ENCODE results near the gene P2RY6.

P2RY6 gene

GRCh38 chr11:73297702-73298101, 25.6 kb downstream of the P2RY6 start:
- H3K4me1 ChIP-seq (ENCODE audit: control insufficient read depth, insufficient read depth, low read length): no peaks in the 10 kb centered on the region
- H3K9ac ChIP-seq (ENCODE audit: low read length): no peak overlapping the region
- no peaks in the 10 kb centered on the region for H3K36me3 ChIP-seq (ENCODE audit: control insufficient read depth, insufficient read depth, low read length)
- no peak overlapping the region for H3K4me3 ChIP-seq (ENCODE audit: low read length)
- peaks cover 11% of the 10 kb centered on the region for H3K27me3 ChIP-seq (ENCODE audit: control insufficient read depth, insufficient read depth, low read length)
- no peaks in the 10 kb centered on the region for H3K9me3 ChIP-seq (ENCODE audit: control insufficient read depth, low read length)

DNA sequence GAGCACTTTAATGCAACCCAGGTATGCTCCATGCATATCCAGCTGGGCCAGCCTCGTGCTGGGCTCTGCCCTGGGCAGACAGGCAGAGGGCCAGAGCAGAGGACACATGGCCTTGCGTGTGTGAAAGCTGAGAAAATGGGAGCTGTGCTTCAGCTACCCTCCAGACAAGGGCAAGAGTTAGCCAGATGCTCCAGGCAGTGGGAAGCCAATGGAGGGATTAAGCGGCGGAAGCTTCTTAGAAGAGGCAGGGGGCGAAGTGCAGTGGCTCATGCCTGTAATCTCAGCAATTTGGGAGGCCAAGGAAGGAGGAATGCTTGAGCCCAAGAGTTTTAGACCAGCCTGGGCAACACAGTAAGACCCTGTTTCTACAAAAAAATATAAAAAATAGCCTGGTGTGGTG, 26.1 kb downstream of the P2RY6 start:
- H3K36me3 ChIP-seq (ENCODE audit: control insufficient read depth, insufficient read depth, low read length): no peaks in the 10 kb centered on the region

GRCh38 chr11:73299751-73300150, 27.6 kb downstream of the P2RY6 start:
- Histone ChIP-seq H3K27me3 (ENCODE audit: control insufficient read depth, insufficient read depth, low read length) (peaks cover 6% of the 10 kb centered on the region), H3K4me1 (ENCODE audit: control insufficient read depth, insufficient read depth, low read length) (no peaks in the 10 kb centered on the region), H3K9me3 (ENCODE audit: control insufficient read depth, low read length) (no peaks in the 10 kb centered on the region), H3K4me3 (ENCODE audit: low read length) (no peak overlapping the region), H3K36me3 (ENCODE audit: control insufficient read depth, insufficient read depth, low read length) (no peaks in the 10 kb centered on the region), H3K9ac (ENCODE audit: low read length) (no peak overlapping the region)

More for the DNA sequence above, 26.1 kb downstream of the P2RY6 start:
- H3K9ac ChIP-seq (ENCODE audit: low read length): no peak overlapping the region
- H3K4me1 ChIP-seq (ENCODE audit: control insufficient read depth, insufficient read depth, low read length): no peaks in the 10 kb centered on the region
- H3K27me3 ChIP-seq (ENCODE audit: control insufficient read depth, insufficient read depth, low read length): peaks cover 9% of the 10 kb centered on the region
- H3K9me3 ChIP-seq (ENCODE audit: control insufficient read depth, low read length): no peaks in the 10 kb centered on the region
- H3K4me3 ChIP-seq (ENCODE audit: low read length): no peak overlapping the region

DNA sequence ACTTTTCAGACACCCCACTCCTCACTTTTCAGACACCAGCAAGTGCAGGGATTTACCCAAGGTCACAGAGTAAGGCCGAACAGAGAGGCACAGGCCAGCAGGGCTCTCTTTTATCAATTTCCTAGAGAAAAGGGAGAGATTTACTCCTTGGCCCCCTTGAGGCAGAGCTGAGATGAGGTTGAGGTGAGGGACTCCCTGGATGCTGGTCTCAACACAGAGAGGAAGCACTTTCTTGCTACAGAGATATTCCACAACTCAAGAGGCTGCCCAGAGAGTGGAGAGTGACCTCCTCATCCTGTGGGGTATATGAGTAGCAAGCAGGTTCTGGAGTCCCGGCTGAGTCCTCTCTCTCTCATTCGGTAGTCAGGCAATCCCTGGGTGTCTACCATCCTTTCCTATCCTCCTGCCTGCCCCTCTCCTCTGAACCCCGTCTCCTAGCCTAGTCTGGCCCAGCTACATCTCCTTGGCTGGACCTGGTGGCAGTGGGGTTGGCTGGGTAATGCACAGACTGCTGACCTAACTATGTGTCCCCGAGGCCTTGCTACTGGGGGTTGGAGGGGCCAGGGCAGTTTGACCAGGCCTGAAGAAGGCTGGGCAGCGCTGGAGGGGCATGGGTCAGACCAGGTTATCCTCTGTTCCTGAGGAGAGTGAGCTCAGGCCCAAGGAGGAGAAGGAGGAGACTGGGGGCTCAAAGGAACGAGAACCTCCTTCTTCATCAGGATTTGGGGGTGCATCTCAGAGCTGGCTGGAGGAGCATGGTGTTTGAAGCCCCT, 34.1 kb downstream of the P2RY6 start:
- peaks cover 22% of the 10 kb centered on the region for H3K4me1 ChIP-seq (ENCODE audit: control insufficient read depth, insufficient read depth, low read length)
- H3K9ac ChIP-seq (ENCODE audit: low read length): no peak overlapping the region
- H3K36me3 ChIP-seq (ENCODE audit: control insufficient read depth, insufficient read depth, low read length): no peaks in the 10 kb centered on the region
- H3K27me3 ChIP-seq (ENCODE audit: control insufficient read depth, insufficient read depth, low read length): peaks cover 19% of the 10 kb centered on the region
- H3K4me3 ChIP-seq (ENCODE audit: low read length): no peak overlapping the region
- H3K9me3 ChIP-seq (ENCODE audit: control insufficient read depth, low read length): no peaks in the 10 kb centered on the region

DNA sequence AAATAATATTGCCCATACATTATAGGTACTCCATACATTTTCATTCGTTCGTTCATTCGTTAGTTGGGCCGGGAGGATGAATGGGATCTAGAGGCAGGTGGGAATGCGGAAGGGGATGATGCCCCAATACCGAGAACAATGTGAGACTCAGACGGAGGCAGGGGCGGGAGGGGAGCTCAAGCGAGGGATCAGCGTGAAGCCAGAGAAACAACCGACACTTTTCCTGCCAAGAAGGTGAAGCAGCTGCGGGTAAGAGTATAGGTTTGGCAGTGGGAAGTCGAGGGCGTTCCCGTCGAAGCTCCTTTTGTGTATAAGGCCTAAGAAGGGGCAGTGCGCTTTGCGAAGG, 34.8 kb downstream of the P2RY6 start:
- Histone ChIP-seq H3K4me1 (ENCODE audit: control insufficient read depth, insufficient read depth, low read length) (peaks cover 22% of the 10 kb centered on the region), H3K9me3 (ENCODE audit: control insufficient read depth, low read length) (no peaks in the 10 kb centered on the region), H3K9ac (ENCODE audit: low read length) (peak overlapping the region; percentile 53), H3K36me3 (ENCODE audit: control insufficient read depth, insufficient read depth, low read length) (no peaks in the 10 kb centered on the region), H3K27me3 (ENCODE audit: control insufficient read depth, insufficient read depth, low read length) (peaks cover 19% of the 10 kb centered on the region), H3K4me3 (ENCODE audit: low read length) (no peak overlapping the region)

- peaks cover 19% of the 10 kb centered on the region for H3K27me3 ChIP-seq (ENCODE audit: control insufficient read depth, insufficient read depth, low read length)
- no peaks in the 10 kb centered on the region for H3K36me3 ChIP-seq (ENCODE audit: control insufficient read depth, insufficient read depth, low read length)
- H3K9ac ChIP-seq (ENCODE audit: low read length): peak overlapping the region; percentile 71
- H3K4me1 ChIP-seq (ENCODE audit: control insufficient read depth, insufficient read depth, low read length): peaks cover 26% of the 10 kb centered on the region
- H3K4me3 ChIP-seq (ENCODE audit: low read length): peak overlapping the region; percentile 41
- H3K9me3 ChIP-seq (ENCODE audit: control insufficient read depth, low read length): no peaks in the 10 kb centered on the region
These were observed 35.3 kb downstream of the P2RY6 start for GRCh38 chr11:73307323-73308002.

GRCh38 chr11:73308003-73308960, 36.1 kb downstream of the P2RY6 start, which contains the start of gene ARHGEF17:
Gene ARHGEF17 (plus strand): TSS chr11:73308276. CDS start chr11:73308639, 363 bp downstream.
- Histone ChIP-seq H3K9me3 (ENCODE audit: control insufficient read depth, low read length) (no peaks in the 10 kb centered on the region), H3K36me3 (ENCODE audit: control insufficient read depth, insufficient read depth, low read length) (no peaks in the 10 kb centered on the region), H3K27me3 (ENCODE audit: control insufficient read depth, insufficient read depth, low read length) (peaks cover 19% of the 10 kb centered on the region), H3K9ac (ENCODE audit: low read length) (peak within 1 kb of the TSS; percentile 71), H3K4me3 (ENCODE audit: low read length) (peak within 1 kb of the TSS; percentile 41), H3K4me1 (ENCODE audit: control insufficient read depth, insufficient read depth, low read length) (peaks cover 31% of the 10 kb centered on the region)

- Histone ChIP-seq H3K27me3 (ENCODE audit: control insufficient read depth, insufficient read depth, low read length) (peaks cover 19% of the 10 kb centered on the region), H3K4me3 (ENCODE audit: low read length) (peak overlapping the region; percentile 22), H3K9ac (ENCODE audit: low read length) (peak overlapping the region; percentile 71), H3K36me3 (ENCODE audit: control insufficient read depth, insufficient read depth, low read length) (no peaks in the 10 kb centered on the region), H3K4me1 (ENCODE audit: control insufficient read depth, insufficient read depth, low read length) (peaks cover 40% of the 10 kb centered on the region), H3K9me3 (ENCODE audit: control insufficient read depth, low read length) (no peaks in the 10 kb centered on the region)
These were observed 37.1 kb downstream of the P2RY6 start for GRCh38 chr11:73308961-73309919.

GRCh38 chr11:73310076-73310475, 37.9 kb downstream of the P2RY6 start:
- peak overlapping the region; percentile 71 for H3K9ac ChIP-seq (ENCODE audit: low read length)
- no peak overlapping the region for H3K4me3 ChIP-seq (ENCODE audit: low read length)
- H3K27me3 ChIP-seq (ENCODE audit: control insufficient read depth, insufficient read depth, low read length): peaks cover 19% of the 10 kb centered on the region
- peaks cover 45% of the 10 kb centered on the region for H3K4me1 ChIP-seq (ENCODE audit: control insufficient read depth, insufficient read depth, low read length)
- no peaks in the 10 kb centered on the region for H3K36me3 ChIP-seq (ENCODE audit: control insufficient read depth, insufficient read depth, low read length)
- H3K9me3 ChIP-seq (ENCODE audit: control insufficient read depth, low read length): no peaks in the 10 kb centered on the region

GRCh38 chr11:73310661-73311393, 38.7 kb downstream of the P2RY6 start:
- Histone ChIP-seq H3K4me3 (ENCODE audit: low read length) (no peak overlapping the region), H3K9me3 (ENCODE audit: control insufficient read depth, low read length) (no peaks in the 10 kb centered on the region), H3K36me3 (ENCODE audit: control insufficient read depth, insufficient read depth, low read length) (no peaks in the 10 kb centered on the region), H3K27me3 (ENCODE audit: control insufficient read depth, insufficient read depth, low read length) (peaks cover 19% of the 10 kb centered on the region), H3K4me1 (ENCODE audit: control insufficient read depth, insufficient read depth, low read length) (peaks cover 48% of the 10 kb centered on the region), H3K9ac (ENCODE audit: low read length) (no peak overlapping the region)

All from mucosa of stomach (tissue), 1 donor.